Measurements from ENCODE around the gene MTERF2. TPM values are rescaled to one million over a fixed set of nuclear protein-coding genes. Genes with fewer than 3 reads are reported as not detected.

Gene MTERF2
- total RNA-seq, 1 experiment from 2014 or later = 7.8 TPM

DNA sequence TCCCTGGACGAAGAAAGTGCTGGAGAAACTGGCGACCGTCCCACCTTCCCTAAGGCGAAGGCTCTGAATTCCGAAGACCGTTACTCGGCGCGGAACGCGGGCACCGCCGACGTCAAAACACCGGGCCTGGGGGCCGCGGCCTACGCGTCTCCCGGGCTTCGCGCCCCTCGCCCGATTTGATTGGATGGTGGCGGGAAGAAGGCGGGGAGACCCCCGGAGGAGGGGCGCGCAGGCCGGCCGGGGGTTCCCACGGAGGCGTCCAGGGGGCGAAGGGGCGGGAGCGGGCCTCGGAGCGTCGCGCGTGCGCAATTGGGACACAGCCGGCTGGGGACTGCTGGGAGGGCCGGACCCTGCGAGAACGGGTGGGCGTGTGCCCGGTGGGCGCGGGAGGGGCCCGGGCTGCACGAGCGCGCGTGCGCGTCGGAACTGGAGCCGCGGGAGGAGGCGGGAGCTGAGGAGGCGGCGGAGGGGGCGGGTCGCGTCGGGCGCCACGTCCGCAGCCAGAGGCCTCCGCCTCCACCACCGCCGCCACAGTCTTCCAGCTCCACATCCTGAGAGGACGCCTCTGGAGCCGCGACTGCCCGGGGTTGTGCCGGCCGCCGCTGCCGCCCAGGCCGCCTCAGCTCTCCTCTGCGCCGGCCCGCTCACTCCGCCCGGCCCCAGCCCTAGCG is 31.4 kb downstream of the MTERF2 start, which contains the start of gene TMEM263:
TSS of gene TMEM263 (plus strand) at position 531 of the 671 bp plus-strand sequence. CDS start 11,210 bp downstream, outside the sequence.
- ATAC-seq = peak; percentile 80
- H3K9me2 ChIP-seq (ENCODE audit: insufficient read depth) = no peaks in the 10 kb centered on the region
- no peaks in the 10 kb centered on the region for H4K20me1 ChIP-seq (ENCODE audit: insufficient read depth)
- H3K36me3 ChIP-seq (ENCODE audit: control insufficient read depth in 1 of 2, insufficient read depth in 2 of 2, low read length in 2 of 2) = no peaks in the 10 kb centered on the region
- peak; percentile 64 for TF ChIP-seq ZFX (IDR thresholded peaks at IDR 0.05)
- peak; percentile 77 for TF ChIP-seq EGR1 (IDR thresholded peaks at IDR 0.05; ENCODE audit: low read depth)
- no peak; the same call in 1 of the 2 replicates for TF ChIP-seq MAX (IDR thresholded peaks at IDR 0.05)
- TF ChIP-seq POLR2AphosphoS5 (IDR thresholded peaks at IDR 0.05; ENCODE audit: low read depth, low read length) = peak; percentile 96
- TF ChIP-seq YY1 (IDR thresholded peaks at IDR 0.05; ENCODE audit: extremely low read depth, insufficient replicate concordance, low read depth, low read length) = no peak
- TF ChIP-seq ZBTB33 (IDR thresholded peaks at IDR 0.05; ENCODE audit: extremely low read depth, insufficient replicate concordance, low read length) = peak; percentile 10
- TF ChIP-seq POLR2A (IDR thresholded peaks at IDR 0.05; ENCODE audit: borderline replicate concordance, extremely low read depth, insufficient read depth, insufficient read length) = peak; percentile 81
- H3K9ac ChIP-seq (ENCODE audit: low read length) = peak within 1 kb of the TSS; percentile 72
- peak within 1 kb of the TSS; percentile 80 to 84 for H3K4me3 ChIP-seq (replicated peaks in 1 of 2; ENCODE audit: low read depth in 1 of 2, low read length in 2 of 2)
- H3K27me3 ChIP-seq (ENCODE audit: insufficient read depth, low read length) = no peaks in the 10 kb centered on the region
- H3K4me1 ChIP-seq (ENCODE audit: control insufficient read depth in 1 of 2, insufficient read depth in 2 of 2, low read length in 2 of 2) = peaks cover 29 to 35% of the 10 kb centered on the region in 2 experiments; a peak in 3 of 4 replicates
- H3K4me2 ChIP-seq (ENCODE audit: low read length) = peak within 1 kb of the TSS; percentile 92
- peak within 1 kb of the TSS; percentile 84 for H2AFZ ChIP-seq (ENCODE audit: low read depth, low read length, poor library complexity, severe bottlenecking)
- ChIA-PET POLR2A (interaction anchor here (0.6 to 1.0 kb wide), 4 partner anchors 13 to 669 kb away, joined by 3 read pairs; no protein-coding TSS in a partner anchor), RAD21 (ENCODE audit: low non-redundant PET in 1 of 2, low total read pairs in 2 of 2, uncharacterized antibody in 2 of 2, unreplicated experiment in 2 of 2) (no interaction called here), CTCF (interaction anchor here (0.5 to 1.8 kb wide), 2 partner anchors 21 to 36 kb away, joined by 3 to 5 read pairs; no protein-coding TSS in a partner anchor)
- no peaks in the 10 kb centered on the region for H3K9me3 ChIP-seq (ENCODE audit: control insufficient read depth in 1 of 2, insufficient read depth in 1 of 2, low read depth in 1 of 2, low read length in 2 of 2)
- H3K79me2 ChIP-seq (ENCODE audit: insufficient read depth, low read length) = peaks cover 26% of the 10 kb centered on the region
- H3K27ac ChIP-seq (ENCODE audit: low read depth, low read length) = peak within 1 kb of the TSS; percentile 86
- no TSS peak for BruUV-seq (replicated peaks)
- DNase-seq (ENCODE audit: low read depth, low spot score) = peak; percentile 45
- intact Hi-C loops (cut with micrococcal nuclease) = no loop called here
